Measurements from ENCODE around the gene ITGB3BP.
"Not testable (repeated sequence)": the region's sequence is repeated elsewhere in the genome, so short reads cannot be mapped to it uniquely, and the experiment has no call there.

The ITGB3BP gene

GRCh38 chr1:63429281-63429680 lies 93.7 kb downstream of the ITGB3BP start:
- no peak for TF ChIP-seq CTCF (IDR thresholded peaks at IDR 0.05; ENCODE audit: low read depth, low read length)
- no peak overlapping the region for H3K4me3 ChIP-seq (replicated peaks in 1 of 2; ENCODE audit: low read depth in 2 of 2, low read length in 2 of 2)
- no peak for DNase-seq (ENCODE audit: low read depth in 2 of 2)

GRCh38 chr1:63428815-63429214 lies 94.2 kb downstream of the ITGB3BP start:
- peak in 1 of 2 donors; percentile 39 for DNase-seq (ENCODE audit: low read depth in 2 of 2)
- no peak for TF ChIP-seq CTCF (IDR thresholded peaks at IDR 0.05; ENCODE audit: low read depth, low read length)

GRCh38 chr1:63423649-63424048 lies 99.4 kb downstream of the ITGB3BP start:
- H3K4me3 ChIP-seq (replicated peaks in 1 of 2; ENCODE audit: low read depth in 2 of 2, low read length in 2 of 2), result no peak overlapping the region
- no peak for TF ChIP-seq CTCF (IDR thresholded peaks at IDR 0.05; ENCODE audit: low read depth, low read length)
- no peak for DNase-seq (ENCODE audit: low read depth in 2 of 2)

More at GRCh38 chr1:63428815-63429214, 94.2 kb downstream of the ITGB3BP start:
- H3K4me3 ChIP-seq (replicated peaks in 1 of 2; ENCODE audit: low read depth in 2 of 2, low read length in 2 of 2), result no peak overlapping the region

- not testable (repeated sequence) for DNase-seq (ENCODE audit: low read depth in 2 of 2); H3K4me3 ChIP-seq (replicated peaks in 1 of 2; ENCODE audit: low read depth in 2 of 2, low read length in 2 of 2)
These were observed 102.3 kb downstream of the ITGB3BP start for GRCh38 chr1:63420746-63421145.

- no peak for DNase-seq (ENCODE audit: low read depth in 2 of 2)
- no peak for TF ChIP-seq CTCF (IDR thresholded peaks at IDR 0.05; ENCODE audit: low read depth, low read length)
- no peak overlapping the region for H3K4me3 ChIP-seq (replicated peaks in 1 of 2; ENCODE audit: low read depth in 2 of 2, low read length in 2 of 2)
These were observed 104.9 kb downstream of the ITGB3BP start for GRCh38 chr1:63418101-63418500.

- TF ChIP-seq CTCF (IDR thresholded peaks at IDR 0.05; ENCODE audit: low read depth, low read length), result no peak
- DNase-seq (ENCODE audit: low read depth in 2 of 2), result no peak
- no peak overlapping the region for H3K4me3 ChIP-seq (replicated peaks in 1 of 2; ENCODE audit: low read depth in 2 of 2, low read length in 2 of 2)
These were observed 108.2 kb downstream of the ITGB3BP start for GRCh38 chr1:63414691-63415365.

- no peak overlapping the region for H3K4me3 ChIP-seq (replicated peaks in 1 of 2; ENCODE audit: low read depth in 2 of 2, low read length in 2 of 2)
- no peak for DNase-seq (ENCODE audit: low read depth in 2 of 2)
- no peak for TF ChIP-seq CTCF (IDR thresholded peaks at IDR 0.05; ENCODE audit: low read depth, low read length)
These were observed 109.6 kb downstream of the ITGB3BP start for GRCh38 chr1:63413394-63413793.

All from cardiac fibroblast (primary cell).